ENCODE measurements around the gene MYCBP.
"Not testable (repeated sequence)": the region's sequence is repeated elsewhere in the genome, so short reads cannot be mapped to it uniquely, and the experiment has no call there.

Gene MYCBP, protein sequence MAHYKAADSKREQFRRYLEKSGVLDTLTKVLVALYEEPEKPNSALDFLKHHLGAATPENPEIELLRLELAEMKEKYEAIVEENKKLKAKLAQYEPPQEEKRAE

DNA sequence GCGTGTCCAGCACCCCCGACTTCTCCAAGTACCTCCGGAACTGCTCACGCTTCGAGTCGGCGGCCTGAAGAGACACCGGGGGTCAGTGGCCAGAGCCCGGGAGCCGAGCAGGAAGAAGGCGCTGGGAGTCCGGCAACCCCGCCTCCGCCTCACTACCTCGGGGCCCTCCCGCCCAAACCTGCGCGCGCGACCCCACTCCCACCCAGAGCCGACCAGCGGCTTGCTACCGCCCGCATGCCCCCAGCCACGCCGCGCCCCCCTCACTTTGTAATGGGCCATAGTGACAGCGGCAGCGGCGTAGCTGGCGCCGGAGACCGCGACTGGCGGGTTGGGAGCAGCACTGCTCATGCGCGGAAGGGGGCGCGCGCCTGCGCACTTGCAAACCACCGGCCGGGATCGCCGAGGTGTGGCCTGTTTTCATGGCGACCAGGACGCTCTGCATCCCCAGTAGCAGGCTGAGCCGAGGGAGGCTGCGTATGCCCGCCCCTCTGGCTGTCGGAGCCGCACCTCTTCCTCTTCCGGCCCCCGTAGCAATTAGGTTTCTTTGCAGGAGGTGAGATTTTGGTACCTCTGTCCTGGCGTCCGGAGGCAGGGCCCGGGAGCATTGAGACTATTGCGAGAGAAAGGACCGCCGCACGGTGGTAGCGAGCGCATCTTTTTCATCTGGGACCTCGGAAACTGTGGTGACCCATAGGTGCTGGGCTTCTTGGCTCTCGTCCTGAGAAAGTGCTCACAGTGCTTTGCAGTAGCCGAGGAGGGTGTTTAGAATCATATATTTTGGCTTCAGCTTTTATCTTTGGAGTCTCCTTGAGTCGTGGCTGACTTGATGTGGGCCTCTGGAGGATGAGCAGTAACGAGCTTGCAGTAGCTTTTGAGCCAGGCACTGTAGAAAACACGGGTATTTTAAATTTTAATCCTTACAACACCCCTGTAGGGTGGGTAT, at the start of gene MYCBP:
Gene MYCBP, minus strand, starts transcription at position 322 of the 943 bp plus-strand sequence. Its CDS starts 43 bp downstream, at position 279.
- peak; percentile 93 to 94 for DNase-seq (ENCODE audit: low read depth in 2 of 2)

DNA sequence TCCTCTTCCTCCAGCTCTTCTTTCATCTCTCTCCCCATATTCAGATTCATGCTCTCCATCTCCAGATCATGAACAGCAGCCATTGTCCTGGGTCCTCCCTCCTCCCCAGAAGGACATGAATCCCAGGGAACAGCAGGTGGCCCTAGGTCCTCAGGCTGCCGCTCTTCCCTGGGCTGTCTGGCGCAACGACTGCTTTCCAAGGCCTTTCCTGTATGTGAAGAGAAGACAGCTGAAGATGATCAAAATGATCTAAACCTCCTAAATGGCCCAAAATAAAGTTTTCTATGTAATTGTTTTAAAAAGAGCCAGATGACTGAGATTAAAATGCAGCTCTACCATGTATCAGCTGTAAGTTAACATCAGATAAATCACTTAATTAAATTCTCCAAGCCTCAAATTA, 46.0 kb upstream of the MYCBP start:
- DNase-seq (ENCODE audit: low read depth in 2 of 2) = no peak

DNA sequence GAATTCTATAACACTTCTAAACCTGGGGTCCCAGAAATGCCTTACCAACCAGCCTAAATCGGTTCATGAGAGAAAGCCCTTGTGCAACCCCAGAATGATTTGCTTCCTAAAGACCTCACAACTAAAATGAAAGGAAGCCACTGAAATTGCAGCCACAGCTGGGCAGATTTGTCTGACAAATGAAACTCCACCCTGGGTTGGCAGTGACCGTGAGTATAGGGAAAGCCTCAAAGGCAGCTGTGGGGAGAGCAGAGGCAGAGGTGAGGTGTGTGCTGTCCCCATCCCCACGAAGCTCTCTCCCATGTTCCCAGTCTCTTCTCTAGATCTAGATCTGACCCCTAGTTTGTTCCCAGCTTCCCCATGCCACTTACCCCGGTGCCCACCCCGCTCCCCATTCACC, 45.4 kb upstream of the MYCBP start:
- no peak for DNase-seq (ENCODE audit: low read depth in 2 of 2)

DNA sequence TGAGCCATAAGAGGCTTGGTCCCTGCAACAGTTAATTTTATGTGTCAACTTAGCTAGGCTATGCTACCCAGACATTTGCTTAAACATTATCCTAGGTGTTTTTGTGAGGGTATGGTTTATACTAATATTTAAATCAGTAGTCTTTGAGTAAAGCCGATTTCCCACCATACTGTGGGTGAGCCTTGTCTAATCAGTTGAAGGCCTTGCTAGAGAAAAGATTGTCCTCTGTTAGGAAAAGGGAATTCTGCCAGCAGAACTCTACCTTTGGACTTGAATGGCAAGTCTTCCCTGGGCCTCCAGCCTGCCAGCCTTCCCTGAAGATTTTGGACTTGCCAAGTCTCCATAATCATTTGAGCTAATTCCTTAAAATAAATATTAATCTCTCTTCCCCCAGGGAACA, 44.6 kb upstream of the MYCBP start:
- DNase-seq (ENCODE audit: low read depth in 2 of 2) = no peak

DNA sequence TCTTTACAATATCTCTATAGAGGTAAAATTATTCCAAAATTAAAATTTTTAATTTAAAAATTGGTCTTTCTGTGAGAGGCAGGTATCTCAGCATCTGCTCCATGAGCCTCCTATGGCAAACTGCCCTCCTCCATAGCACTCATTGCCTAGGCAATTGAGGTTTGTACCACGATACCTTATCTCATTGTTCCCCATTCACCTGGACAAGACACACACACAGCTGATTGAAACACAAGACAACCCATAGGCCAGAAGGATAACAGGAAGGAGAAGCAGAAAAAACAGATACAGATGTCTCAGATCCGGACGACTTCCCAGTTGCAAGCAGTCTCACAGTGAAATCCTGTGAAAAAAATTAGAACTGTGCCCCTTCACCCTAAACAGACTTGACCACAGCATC, 44.2 kb upstream of the MYCBP start:
- DNase-seq (ENCODE audit: low read depth in 2 of 2) = no peak

DNA sequence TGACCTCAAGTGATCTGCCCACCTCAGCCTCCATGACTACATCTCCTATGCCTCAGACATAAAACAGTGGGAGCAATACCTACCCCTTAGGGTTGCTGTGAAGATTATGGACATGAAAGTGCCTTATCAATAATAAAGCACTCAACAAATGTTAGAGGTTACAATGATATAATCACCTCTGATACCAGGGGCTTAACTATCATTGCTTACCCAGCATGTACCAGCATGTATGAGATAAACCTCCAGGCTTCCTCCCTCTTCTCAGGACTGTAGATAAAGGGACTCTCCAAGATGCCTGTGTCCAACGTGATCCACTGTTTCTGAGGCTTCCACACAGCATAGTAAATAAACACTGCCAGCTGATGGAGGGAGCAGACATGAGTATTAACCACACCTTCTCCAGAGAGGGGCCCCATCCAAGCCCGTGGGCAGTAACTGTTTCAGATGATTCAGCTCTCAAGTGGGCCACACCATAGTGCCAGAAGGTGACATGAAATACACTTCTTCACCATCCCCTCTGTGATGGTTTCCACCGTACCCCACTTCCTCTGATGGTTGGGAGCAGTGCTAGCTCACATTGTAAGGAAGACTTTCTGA, 42.3 kb upstream of the MYCBP start:
- DNase-seq (ENCODE audit: low read depth in 2 of 2) = peak; percentile 11 to 13

DNA sequence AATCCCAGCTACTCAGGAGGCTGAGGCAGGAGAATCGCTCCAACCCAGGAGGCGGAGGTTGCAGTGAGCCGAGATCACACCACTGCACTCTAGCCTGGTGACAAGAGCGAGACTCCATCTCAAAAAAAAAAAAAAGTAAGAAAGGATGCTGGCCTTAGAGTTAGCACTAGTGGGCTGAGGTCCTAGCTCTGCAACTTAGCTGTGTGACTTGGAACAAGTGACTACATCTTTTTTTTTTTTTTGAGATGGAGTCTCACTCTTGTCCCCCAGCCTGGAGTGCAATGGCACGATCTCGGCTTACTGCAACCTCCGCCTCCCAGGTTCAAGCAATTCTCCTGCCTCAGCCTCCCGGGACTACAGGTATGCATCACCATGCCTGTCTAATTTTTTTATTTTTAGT, 41.8 kb upstream of the MYCBP start:
- DNase-seq (ENCODE audit: low read depth in 2 of 2) = not testable (repeated sequence)

DNA sequence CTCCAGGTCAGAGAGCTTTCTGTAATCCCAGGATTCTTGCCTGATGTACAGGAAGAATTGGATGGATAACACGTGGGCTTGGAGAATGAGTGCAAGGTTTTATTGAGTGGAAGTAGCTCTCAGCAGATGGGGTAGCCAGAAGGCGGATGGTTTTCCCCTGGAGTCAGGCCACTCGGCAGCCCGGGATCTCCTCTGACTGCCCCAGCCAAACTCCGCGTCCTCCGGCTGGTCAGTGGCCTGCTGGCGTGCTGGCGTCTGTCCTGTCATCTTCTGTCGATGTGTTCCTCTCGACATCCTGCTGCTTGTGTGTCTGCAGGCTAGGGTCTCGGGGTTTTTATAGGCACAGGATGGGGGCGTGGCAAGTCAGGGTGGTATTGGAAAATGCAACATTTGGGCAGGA, 35.7 kb upstream of the MYCBP start:
- DNase-seq (ENCODE audit: low read depth in 2 of 2) = no peak

DNA sequence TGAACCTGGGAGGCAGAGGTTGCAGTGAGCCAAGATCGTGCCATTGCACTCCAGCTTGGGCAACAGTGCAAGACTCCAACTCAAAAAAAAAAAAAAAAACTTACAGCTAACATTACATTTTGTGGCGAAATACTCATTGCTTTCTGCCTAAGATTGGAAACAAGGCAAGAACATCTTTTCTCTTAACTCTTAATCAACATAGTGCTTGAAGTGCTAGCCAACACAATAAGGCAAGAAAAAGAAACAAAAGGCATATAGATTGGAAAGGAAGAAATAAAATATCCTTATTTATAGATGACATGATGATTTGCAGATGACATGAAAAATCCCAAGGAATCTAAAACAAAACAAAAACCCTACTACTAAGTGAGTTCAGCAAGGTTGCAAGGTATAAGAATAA, 32.8 kb upstream of the MYCBP start:
- no peak for DNase-seq (ENCODE audit: low read depth in 2 of 2)

DNA sequence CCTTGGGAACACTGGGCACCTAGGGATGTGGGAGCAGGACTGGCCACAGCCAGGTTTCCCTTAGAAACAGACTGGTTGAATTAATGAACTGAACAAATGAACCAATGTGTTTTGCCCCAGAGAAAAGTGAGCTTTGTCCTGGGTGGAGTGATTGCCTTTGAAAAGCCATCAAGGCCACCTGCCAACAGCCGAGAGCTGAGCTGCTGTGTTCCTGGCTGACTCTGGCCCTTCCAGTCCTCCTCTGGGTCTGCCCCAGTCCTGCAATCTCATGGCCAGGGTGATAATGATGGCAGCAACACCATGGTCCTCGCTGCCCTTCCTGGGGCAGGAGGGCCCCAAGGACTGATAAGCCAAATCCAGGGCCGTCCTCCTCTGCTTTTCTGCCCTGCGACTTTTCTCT, 26.4 kb upstream of the MYCBP start:
- DNase-seq (ENCODE audit: low read depth in 2 of 2) = no peak

DNA sequence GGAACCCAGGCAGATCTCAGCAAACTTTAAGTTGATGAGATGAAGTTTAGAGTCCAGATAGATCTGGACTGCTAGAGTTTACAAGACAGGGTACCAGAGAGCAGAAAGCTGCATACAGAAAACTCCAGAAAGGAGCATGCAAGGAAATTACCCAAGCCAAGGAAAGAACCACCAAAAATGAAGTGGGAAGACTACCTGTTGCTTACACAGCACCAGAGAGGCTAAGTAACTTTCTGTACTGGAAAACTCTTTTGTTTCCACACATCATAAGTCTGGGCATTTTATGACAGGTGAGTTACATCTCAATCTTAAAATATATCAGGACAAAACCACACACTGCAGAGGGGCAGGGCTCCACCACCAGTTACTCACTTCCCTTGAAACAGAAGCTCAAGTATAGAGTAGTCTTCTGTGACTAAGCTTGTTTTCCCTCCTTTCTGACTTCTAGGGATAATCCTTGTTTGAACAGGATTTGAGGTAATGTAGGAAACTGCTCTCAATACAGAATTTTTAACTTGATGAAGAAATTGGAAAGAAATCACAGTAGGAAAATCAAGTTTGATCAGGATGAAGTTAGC, 25.6 kb upstream of the MYCBP start:
- no peak for DNase-seq (ENCODE audit: low read depth in 2 of 2)

DNA sequence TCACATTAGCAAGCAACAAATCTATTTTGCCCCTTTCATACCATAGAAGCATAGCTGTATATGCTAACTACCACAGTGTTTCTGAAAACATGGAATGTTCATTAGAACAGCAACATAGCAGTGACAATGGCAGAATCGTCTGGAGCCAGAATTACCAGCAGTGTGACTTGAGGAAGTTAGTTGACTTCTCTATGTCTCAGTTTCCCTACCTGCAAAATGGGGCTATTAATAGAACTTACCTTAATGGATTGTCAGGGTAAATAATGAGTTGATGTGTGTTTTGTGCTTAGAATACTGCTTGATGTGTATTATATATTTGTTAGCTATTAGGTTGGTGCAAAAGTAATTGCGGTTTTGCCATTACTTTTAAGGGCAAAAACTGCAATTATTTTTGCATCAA, 23.0 kb upstream of the MYCBP start:
- no peak for DNase-seq (ENCODE audit: low read depth in 2 of 2)

DNA sequence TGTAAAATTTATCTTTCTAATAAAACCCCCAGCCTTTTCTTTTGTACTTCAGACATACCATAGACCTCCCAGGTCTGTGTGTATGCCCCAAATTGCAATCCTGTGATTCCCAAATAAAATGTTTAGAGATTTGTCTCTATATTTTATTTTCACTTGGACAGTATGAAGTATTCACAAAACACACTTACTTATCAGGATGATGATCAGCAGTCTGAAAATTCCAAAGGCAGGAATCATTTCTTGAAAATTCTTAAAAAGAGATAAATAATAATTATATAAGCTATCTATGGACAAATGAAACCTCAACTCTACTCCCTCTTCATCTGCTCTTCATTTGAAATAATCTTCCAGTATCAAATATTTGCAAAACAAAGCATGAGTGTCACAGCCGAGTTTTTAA, 19.8 kb upstream of the MYCBP start:
- DNase-seq (ENCODE audit: low read depth in 2 of 2) = no peak

DNA sequence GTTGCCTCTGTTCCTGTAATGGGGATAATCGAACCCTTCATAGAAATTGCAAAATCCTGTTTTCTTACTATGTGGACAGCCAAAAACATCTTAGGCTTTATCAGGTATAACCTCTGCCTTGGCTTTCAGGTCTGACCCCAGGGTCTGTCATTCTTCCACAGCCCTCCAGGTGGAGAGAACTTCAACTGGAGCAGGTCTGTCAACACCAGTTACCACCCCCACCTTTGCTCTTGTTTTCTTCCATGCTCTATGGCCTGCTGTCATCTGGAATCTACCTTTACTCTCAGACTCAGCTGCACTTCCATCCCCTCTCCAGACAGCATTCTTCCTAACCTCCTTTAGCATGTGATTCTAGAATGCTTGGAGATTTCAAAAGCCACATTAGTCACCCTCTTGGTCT, 18.6 kb upstream of the MYCBP start:
- DNase-seq (ENCODE audit: low read depth in 2 of 2) = no peak

DNA sequence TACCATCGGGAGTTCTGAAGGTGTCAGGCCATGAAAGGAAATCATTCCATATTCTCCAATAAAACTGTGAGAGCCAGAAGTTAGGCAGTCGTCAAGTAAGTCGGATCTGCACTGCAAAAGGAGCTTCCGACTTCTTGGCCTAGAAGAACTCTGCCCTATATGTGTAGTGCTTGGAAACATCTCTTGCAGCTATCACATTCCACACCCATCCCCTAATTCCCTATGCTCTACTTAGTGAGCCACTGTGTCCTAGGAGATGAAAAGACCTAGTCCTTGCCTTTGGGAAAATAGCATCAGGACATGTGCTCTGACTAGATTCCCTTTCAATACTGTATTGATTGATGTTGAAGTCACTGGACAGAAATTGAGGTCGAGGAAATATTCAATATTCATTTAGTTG, 16.4 kb upstream of the MYCBP start:
- no peak for DNase-seq (ENCODE audit: low read depth in 2 of 2)

DNA sequence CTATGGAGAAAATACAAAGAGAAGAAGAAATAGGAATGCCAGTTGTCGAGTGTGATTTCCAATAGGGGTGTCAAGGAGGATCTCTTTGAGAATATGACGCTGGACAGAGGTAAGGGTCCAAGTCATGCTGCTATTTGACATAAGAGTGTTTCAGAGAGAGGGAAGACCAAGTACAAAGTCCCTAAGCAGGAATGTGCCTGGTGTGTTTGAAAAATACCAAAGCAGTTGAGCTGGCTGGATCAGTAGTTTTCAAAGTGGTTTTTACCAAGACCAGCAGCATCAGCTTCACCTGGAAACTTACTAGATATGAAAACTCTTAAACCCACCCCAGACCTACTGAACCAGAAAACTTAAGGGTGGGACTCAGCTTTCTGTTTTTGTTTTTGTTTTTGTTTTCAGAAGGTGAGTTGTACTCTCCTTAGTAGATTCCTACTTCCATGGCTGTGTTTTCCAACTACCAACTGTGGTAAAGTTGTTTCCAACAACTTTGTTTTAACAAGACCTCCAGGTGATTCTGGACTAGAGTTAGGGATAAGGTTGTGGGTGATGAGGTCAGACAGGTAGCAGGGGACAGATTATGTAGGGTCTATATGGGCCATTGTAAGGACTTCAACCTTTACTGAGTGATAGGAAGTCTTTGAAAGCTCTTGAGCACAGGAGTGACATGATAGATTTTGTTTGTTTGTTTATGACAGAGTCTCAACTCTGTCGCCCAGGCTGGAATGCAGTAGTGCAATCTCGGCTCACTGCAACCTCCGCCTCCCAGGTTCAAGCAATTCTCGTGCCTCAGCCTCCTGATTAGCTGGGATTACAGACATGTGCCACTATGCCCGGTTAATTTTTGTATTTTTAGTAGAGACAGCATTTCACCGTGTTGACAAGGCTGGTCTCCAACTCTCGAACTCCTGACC, 15.5 kb upstream of the MYCBP start:
- no peak for DNase-seq (ENCODE audit: low read depth in 2 of 2)

DNA sequence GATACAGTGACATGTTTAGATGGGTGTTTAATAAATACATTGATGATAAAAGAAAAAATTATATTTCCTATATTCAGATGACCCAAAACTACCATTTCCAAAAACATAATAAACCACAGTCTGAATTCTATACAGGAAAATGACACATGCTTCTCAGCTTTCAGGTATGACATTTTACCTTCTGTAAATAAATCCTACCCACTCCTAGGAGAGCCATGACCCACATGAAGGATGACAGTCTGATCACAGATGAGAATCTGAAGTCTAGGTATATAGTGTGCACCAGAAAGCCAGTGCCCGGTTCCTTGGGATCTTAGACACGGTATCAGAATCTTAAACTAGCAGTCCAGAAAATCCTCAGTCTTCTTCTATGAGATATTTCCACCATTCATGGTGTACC, 11.9 kb upstream of the MYCBP start:
- DNase-seq (ENCODE audit: low read depth in 2 of 2) = no peak

DNA sequence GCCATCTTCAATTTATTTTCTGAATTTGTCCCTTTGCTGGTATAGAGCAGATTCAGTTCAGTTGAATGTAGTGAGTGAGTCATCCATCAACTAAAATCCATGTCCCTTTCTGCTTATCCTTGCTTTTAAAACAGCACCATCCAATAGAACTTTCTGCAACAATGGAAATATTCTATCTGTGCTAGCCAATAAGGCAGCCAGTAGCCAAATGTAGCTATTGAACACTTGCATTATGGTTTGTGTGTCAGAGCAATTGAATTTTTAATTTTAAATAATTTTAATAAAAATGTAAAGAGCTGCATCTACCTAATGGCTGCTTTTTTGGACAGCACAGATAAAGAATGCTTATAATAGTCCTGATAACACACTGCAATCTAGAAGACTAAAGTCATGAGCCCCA, 8.3 kb upstream of the MYCBP start, which contains the start of gene GJA9:
Gene GJA9, minus strand, starts transcription at position 101 of the 400 bp plus-strand sequence. CDS start 5,489 bp downstream, outside the sequence.
- no peak for DNase-seq (ENCODE audit: low read depth in 2 of 2)

DNA sequence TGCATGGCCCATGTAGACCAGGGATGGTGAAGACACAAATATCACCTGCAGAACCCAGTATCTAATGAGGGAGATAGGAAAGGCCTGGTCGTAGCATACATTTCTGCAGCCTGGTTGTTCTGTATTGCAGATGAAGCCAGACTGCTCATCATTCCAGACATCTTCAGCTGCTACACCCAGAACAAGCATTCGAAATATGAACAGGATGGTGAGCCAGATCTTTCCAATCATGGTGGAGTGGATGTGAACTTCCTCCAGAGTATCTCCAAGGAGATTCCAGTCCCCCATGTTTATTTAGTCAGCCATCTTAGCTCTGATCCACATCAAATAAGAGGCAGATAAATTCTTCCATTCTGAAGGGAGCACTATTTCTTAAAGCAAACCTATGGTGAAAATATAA, 2.7 kb upstream of the MYCBP start:
- no peak for DNase-seq (ENCODE audit: low read depth in 2 of 2)

DNA sequence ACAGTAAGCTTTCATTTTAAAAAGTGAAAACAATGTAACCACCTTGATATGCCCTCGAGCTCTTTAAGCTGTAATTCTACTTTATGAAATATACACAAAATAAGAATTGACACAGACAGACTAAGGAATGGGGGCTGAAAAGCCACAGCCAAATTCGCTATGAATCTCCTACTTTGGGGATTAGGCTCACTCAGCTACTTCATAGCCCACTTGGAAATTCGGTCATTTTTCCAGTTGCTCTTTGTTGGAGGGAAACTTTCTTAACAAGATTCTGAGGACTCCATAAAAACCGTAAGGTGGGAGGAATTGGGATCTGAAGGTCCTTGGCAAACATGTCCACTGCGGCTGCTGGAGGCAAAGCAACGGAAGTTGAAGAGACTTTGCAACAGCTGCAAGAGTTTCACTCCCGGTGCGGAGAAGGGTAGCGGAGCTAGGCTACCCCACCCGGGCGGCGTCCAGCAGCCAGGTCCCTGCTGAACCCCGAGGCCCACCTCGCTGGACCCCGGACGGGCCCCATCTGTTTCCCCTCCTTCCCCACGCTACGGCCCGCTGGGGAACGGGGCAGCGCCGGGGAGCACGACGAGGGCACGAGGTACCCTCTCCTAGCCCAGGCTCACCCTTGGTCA, 634 bp downstream of the MYCBP start:
- DNase-seq (ENCODE audit: low read depth in 2 of 2) = no peak

DNA sequence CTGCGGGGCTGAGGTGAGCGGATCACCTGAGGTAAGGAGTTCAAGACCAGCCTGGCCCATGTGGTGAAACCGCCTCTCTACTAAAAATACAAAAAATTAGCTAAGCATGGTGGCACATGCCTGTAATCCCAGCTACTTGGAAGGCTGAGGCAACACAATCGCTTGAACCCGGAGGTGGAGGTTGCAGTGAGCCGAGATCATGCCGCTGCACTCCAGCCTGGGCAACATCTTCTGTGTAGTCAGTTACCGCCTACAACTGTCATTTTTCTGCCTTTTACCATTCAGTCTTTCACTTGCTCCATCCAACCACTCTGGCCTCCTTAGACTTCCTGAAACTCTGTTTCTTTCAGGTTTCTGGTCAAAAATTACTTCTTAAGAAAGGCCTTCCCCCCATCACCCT, 2.2 kb downstream of the MYCBP start:
- no peak for DNase-seq (ENCODE audit: low read depth in 2 of 2)
